Activated naive CD4-positive, alpha-beta T cell treated with anti-CD3 and anti-CD28 coated beads, Interleukin-2, amount 50 U/mL, for 16 hours (primary cell): ENCODE data around the gene ARHGEF7.
"Not testable (repeated sequence)": the region's sequence is repeated elsewhere in the genome, so short reads cannot be mapped to it uniquely, and the experiment has no call there.

ENCODE experiments used
- DNase-seq: peaks from one replicate; pipeline ENCODE4 v3.0.0-alpha.2; 2020

ARHGEF7 gene

DNA sequence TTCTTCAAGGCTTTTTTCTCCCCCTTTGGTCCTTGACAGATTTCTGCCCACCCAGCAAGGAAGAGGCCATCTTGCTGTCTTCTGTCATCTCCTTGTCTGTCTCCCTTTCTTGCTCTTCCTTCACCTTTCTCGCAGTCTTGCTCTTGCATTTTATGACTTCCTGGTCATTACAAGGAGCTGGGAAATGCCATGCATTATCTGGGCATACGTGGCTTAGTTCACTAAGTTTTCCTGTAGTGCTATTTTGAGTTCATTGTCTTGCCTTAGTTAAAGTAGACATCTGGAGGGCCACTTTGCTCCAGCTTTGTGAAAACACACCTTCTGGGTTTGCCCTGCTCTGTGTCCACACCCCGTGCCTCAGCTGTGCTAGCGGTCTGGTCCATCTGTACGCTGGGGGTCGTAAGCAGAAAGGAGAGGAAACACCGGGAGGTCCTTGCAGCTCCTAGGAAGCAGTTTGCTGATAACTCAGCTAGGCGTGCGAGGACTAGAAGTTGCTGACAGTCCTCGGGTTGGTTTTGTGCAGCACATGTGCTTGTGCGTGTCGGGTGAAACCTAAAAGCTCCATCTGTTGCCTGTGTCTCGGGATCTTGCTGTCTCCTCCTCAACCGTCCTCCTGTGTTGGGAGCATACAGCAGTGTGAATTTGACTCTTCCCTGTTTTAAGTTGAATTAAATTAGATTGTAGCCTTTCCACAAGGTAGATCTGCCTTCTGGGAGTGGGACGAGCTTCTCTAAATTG is 59.4 kb downstream of the ARHGEF7 start:
- DNase-seq = no peak

DNA sequence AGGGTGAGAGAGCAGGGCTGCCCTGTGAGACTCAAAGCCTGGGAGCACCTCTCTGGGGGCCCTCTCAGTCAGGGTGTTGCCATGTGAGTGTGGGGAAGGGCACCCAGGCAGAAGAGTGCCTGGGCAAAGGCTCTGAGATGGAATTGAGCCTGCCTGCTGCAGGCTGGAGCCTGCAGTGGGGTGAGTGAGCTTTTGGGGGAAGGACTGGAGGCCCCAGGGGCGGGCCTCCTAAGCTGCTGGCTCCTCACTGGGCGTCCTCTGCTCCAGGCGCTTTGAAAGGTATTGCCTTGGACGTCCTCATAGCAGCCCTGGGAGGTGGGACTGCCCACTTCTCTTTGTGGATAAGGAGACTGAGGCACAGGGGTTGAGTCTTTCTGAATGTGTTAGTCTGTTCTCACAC is 60.3 kb downstream of the ARHGEF7 start:
- DNase-seq = no peak

DNA sequence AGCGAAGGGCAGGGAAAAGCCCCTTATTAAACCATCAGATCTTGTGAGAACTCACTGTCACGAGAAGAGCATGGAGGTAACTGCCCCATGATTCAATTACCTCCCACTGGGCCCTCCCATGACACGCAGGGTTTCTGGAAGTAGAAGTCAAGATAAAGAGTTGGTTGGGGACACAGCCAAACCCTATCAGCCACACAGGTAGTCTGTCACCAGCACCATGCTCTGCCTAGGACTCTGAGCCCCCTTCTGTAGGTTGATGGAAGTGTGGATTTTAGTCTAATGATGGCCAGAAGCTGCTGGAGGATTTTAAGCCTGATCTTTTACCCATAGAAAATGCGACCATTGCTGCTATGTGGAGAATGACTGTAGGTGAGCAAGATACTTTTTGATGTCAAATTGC is 60.8 kb downstream of the ARHGEF7 start:
- DNase-seq = no peak

DNA sequence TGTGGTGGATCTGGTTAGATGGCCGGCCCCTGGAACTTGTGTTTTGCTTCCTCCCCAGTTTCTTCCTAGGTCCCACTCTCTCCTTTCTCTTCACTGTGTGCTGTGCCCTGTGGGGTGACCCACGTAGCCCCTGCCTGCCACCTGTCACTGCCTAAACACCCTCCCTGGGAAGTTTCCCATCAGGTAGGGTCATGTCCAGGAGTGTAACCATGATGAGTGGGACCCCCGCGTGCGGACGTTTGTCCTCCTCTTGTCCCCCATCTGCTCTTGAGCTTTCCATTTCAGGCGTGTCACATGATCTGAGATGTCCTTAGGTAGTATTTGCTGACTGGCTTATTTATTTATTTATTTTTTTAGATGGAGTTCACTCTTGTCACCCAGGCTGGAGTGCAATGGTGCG is 61.3 kb downstream of the ARHGEF7 start:
- DNase-seq = no peak

DNA sequence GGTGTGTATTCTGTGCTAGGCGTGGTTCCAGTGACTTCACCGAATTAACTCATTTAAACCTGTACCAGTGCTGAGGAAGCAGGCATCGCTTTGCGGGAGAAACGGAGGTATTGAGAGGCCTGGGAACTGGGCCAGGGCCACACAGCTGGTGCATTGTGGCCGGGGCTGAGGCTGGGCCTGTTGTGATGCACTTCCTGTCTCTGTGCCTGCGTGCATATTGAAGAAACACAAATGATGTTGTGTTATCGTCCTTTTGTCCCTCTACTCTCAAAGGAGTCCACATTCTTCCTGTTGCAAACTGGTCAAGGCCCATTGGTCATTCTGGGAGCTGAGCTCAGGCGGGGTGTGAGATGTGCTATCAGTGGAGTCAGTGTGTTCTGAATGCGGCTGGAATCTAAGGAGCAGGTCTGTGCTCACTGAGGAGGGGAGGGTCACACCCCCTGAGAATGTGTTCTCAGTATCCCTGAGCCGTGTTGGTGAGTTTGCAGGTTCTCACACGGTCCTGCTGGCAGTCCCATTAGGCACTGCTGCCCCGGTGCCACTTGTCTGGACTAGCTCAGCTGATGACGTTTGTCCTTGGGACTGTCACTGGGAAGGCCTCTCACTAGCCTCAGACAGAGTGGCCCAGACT is 62.1 kb downstream of the ARHGEF7 start:
- DNase-seq = no peak

DNA sequence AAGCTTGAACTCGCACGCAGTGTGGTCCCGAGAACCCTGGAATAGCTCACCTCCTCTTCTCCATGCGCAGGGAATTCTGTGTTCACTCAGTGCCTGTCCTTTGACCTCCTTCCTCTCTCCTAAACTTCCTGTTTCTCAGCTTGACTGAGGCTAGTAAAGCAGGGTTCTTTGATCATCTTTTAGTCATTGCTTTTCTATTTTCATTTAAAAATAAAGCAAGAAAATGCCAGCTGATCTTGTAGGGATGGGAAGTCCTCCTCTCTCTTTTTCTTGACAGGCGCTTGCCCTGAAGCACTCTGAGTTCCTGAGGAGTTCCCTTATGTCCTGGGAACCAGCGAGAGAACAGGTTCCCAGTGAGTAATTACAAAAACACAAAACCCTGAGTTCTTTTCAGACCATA is 62.8 kb downstream of the ARHGEF7 start:
- DNase-seq = no peak

DNA sequence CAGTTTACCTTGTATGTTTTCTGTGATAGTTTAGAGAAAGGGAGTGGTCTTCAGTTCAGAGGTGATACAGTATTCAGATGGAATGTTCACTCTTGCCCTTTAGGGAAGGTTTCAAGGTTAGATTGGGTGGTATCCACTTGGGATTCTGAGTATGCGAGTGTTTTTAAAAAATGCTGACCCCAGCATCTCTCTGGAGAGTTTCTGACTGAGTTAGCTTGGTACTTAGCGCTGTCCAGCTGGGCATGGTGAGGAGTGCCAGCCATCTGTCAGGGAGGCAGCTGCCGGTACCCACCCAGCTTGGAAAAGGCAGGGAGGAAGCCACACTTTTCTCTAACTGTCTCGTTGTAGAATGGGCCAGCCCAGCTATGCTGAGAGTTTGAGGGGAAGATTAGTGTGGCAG is 63.3 kb downstream of the ARHGEF7 start:
- no peak for DNase-seq

DNA sequence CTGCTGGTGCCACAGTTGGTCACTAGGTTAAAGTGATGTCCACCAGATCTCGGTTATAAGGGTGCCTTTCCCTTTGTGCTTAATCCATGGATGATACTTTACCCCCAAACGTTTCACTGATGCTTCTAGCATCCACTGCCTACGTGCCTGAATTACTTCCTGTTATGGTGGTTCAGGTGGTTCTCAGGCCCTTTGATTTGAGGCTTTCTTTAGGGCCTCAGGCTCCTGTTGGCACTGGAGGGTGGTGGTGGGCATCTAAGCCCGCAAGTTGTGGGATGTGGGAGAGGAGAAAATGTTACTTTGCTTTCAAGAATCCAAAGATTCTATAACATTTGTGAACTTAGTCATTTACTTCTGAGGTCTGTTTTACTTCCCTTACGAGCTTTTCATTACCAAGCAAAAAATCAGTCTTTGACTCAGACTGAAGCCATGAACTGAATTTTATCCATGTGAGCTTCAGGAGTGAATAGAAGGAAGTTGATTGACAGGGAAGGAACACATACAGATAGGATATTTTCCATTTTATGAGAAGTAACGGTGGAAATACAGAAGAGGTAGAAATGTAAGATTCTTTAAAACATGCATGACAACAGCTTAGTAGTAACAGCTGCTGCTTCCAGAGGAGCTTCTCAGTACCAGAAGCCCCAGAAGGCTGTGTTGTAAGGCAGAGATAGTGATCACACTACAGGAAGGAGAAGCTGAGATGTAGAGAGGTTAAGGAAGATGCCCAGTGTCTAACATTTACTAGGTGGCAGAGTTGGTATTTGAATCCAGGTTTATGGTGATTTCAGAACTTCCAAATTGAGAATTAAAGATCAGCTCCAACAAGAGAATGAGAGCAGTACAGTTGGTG is 65.0 kb downstream of the ARHGEF7 start:
- DNase-seq = no peak

DNA sequence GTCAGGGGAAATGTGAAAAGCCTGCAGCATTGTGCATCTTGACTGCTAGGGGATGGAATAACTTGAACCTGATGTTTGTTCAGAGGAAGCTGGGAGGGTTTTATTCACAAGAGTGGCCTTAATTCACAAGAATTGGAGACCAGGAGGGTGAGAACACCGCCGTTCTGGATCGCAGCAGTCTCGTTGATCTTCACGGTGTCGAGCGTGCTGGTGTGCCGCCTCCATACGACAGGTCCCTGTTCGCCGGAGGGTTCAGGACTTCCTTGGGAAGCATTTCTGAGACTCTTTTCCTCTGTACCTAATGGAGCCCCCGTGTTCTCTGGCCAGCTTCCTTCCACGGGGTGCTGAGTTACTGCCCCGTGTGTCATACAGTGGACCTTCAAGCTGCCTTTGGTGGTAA is 66.9 kb downstream of the ARHGEF7 start:
- no peak for DNase-seq

DNA sequence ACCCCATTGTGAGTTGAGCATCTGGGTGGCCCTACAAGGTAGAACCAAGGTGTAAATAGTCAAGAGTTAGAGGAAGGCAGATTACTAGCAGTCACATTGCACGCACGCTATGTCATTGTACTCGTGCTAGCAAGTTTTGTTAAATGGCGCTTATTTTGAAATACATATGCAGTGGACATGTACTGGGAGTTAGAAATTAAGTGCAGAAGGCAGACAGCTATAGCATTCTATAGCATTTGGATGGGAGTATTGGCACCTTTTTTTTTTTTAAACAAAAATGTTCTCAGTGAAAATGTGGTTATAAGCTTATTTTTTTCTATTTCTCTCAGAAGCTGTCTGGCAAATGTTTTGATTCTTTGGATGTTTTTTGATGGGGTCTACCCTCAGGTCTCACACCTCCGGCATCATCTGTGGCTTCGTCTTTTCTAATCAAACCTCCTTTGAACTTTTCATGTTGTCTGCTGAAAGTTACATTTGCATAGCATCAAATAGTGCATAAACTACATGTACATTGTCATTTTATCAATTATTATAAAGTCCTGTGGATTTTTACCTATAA is 68.1 kb downstream of the ARHGEF7 start:
- no peak for DNase-seq

DNA sequence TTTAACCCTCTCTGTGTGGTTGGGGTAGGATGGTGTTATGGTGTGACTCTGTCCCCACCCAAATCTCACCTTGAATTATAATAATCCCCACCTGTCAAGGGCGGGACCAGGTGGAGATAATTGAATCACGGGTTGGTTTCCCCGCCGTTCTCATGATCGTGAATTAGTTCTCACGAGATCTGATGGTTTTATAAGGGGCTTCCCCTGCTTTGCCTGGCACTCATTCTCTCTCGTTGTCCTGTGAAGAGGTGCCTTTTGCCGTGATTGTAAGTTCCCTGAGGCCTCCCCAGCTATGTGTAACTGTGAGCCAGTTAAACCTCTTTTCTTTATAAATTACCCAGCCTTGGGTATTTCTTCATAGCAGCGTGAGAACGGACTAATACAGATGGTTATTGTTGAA is 68.8 kb downstream of the ARHGEF7 start:
- DNase-seq = no peak

DNA sequence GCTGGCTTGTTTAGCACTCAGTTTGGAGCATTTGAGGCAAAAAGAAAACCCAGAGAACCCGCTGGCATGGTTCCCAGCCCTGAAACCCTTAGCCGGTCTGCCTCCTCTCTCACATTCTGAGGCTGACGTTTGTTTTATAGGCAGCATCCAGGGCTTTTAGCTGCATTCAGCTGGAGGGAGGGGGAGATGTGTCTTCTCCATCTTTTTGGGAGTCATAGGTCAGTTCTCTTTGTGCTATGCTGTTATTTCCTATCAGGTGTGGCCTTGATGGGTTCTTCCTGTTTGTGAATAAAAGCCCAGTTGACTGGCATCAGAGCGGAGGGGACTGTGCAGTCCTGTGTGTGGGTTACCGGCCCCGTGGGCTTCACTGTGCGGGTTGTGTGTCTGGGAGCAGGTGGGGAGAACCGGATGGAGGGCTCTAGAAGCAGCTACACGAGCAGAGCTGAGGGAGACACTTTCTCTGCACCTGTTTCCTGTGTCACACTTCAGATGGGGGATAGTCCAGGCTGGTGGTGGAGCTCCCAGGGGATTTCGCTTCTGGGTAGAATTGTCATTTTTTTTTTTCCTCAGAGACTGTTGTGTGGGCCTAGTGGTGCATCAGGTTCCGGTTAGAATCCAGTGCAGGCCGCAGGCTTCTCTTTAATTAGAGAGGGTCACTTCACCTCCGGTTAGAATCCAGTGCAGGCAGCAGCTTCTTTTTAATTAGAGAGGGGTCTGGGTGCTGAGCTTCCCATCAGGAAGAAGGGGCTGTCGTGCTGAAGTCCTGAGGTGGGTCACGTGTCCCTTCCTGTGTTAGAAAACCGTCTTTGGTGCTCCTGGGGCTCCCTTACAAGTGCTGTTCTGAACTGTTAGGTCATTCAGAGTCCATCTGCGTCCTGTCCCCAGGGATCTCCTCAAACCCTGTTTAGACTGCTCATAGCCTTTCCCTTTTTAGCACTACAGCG is 69.6 kb downstream of the ARHGEF7 start:
- peak; percentile 19 for DNase-seq

DNA sequence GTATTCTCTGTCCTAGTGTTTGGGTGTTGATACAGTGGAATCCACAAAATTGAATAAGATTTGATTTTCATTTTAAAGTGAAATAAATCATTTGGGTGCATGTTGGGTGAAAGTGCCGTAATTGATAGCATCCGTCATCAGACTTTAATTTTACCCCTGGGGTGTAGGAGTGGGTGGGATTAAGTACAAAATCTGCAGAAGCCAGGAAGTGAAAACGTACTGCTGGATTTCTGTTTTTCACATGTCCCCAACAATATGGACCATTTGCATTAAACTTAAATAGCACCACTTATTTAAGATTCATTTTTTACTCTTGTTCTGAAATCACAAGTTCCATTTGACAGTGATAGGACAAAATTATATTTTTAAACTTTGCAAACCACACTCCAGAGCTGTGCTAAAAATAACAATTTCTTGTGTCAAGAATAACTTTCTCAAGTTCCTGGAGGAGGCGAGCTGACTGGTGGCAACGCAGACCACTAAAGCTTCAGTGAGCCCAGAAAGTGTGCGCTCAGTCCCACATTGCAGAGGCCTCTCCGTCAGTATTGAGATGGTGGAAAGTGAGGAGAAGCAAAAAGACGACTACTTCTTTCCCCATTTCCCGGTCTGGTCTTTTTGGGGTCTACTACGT is 71.3 kb downstream of the ARHGEF7 start:
- DNase-seq = no peak

DNA sequence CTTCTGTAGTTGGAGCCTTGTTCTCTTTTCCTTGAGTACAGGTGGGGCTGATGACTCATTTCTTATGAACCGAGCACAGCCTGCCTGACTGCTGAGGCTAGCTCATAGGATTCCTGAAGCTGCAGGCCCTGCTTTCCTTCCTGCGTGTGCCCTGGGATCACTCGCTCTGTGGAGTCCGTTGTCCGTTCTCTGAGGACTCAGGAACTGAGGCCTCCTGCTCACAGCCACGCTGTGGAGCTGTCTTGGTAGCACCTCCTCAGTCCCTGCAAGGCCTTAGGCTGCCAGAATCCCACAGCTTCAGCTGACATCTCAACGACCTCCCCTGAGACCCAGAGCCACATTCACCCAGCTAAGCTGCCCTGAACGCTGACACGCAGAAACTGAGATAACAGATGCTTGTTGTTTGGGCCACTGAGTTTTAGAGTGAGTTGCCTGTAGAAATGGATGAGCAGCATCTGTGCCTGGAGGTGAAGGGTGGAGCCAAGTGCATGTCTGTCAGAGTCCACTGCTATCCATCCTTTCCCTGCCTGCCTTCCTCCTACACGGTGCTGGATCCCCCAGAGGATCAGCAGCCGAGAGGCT is 72.9 kb downstream of the ARHGEF7 start:
- DNase-seq = no peak

DNA sequence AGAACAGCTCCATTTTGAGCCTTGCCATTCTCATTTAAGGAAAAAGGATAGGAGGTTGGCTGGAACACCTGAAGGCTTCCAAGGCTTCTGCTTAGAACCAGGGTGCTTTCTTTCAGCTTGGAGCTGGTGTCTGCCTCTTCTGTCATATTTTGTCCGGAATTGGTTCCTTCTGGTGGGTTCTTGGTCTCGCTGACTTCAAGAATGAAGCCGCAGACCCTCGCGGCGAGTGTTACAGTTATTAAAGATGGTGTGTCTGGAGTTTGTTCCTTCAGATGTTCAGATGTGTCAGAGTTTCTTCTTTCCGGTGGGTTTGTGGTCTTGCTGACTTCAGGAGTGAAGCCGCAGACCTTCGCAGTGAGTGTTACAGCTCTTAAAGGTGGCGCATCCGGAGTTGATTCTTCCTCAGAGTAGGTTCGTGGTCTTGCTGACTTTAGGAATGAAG is 74.0 kb downstream of the ARHGEF7 start:
- peak; percentile 28 for DNase-seq

DNA sequence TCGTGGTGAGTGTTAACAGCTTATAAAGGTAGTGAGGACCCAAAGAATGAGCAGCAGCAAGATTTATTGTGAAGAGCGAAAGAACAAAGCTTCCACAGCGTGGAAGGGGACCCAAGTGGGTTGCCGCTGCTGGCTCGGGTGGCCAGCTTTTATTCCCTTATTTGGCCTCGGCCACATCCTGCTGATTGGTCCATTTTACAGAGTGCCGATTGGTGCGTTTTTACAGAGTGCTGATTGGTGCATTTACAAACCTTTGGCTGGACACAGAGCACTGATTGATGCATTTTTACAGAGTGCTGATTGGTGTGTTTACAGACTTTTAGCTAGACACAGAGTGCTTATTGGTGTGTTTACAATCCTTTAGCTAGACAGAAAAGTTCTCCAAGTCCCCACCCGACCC is 74.4 kb downstream of the ARHGEF7 start:
- DNase-seq = not testable (repeated sequence)

DNA sequence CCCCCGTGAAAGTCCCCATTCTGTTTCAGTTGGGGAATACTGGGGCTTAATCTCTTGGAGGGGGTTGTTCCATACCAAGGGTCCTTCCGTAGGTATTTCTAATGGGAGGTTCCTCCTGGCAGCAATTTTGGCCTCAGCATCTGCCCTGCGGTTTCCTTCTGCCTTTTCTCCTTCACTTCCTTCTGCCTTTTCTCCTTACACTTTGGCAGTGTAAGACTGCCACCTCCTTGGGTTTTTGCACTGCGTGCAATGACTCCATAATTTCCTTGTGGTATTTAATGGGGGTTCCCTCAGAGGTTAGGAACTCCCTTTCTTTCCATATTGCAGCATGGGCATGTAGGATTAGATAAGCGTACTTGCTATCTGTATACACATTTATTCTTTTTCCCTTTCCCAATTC is 78.1 kb downstream of the ARHGEF7 start:
- not testable (repeated sequence) for DNase-seq

DNA sequence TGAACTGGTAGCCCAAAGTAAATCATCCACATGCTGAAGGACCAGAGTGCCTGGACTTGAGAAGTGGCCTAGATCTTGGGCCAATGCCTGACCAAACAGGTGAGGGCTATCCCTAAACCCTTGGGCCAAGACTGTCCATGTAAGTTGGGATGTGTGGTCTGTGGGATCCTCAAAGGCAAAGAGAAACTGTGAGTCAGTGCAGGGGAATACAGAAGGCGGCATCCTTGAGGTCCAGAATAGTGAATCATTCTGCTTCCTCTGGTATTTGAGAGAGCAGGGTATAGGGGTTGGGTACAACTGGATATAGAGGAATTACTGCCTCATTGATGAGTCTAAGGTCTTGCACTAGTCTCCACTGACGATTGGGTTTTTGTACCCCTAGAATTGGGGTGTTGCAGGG is 79.5 kb downstream of the ARHGEF7 start:
- DNase-seq = not testable (repeated sequence)

DNA sequence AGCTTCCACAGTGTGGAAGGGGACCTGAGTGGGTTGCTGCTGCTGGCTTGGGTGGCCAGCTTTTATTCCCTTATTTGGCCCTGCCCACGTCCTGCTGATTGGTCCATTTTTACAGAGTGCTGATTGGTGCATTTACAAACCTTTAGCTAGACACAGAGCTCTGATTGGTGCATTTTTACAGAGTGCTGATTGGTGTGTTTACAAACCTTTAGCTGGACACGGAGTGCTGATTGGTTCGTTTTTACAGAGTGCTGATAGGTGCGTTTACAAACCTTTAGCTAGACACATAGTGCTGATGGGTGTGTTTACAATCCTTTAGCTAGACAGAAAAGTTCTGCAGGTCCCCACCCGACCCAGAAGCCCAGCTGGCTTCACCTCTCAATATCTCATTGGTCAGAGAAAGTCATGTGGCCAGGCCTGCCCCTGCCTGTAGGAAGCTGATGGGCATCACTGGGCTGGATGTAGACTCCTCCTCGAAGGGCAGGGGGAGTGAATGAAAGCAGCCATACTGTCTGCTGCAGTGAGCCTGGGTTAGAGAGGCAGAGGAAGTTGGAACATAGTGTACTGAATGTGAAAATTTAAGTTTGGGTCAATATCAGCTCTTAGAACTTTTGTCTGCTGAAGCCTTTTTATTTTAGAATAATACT is 83.7 kb downstream of the ARHGEF7 start:
- not testable (repeated sequence) for DNase-seq

DNA sequence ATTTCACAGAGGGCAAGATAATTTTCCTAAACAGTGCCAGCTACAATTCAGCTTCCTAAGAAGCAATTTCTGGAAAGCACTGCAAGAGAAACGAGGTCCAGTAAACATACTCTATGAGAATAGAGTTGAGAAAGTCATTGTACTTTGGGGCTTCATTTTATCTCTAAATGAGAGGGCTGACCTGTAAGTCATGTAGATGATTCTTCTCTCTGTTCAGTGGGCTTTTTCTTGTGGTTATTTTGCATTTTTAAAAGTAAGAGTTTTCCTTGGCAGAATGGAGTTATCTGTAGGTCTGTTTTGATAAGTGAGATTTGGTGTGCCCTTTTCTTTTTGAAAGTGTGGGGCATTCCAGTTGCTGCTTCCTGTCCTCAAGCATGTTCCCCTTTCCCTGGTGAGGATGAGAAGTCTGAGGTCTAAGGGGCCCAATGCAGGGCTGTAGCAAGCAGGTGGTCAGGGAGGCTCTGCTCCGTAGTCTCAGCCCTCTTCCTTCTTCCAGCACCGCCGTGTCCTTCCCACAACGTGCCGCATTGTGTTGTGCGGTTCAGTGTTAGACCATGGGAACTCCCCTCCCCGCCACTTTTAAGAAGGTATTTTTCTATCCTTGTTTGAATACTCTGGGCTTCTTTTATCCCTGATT is 86.3 kb downstream of the ARHGEF7 start:
- no peak for DNase-seq
